Heart right ventricle (tissue), 16 donors: ENCODE results near the gene GINS1. TPM values are rescaled to one million over a fixed set of nuclear protein-coding genes. Genes with fewer than 3 reads are reported as not detected.

Experiments used
- ATAC-seq, 8 donors: fragments of 200-7000 bp; cut with Tn5 transposase; one replicate each; pipeline ENCODE4 v1.9.1; 2020; ENCODE audit warnings: mild to moderate bottlenecking in 8 of 8, moderate library complexity in 8 of 8, moderate number of reproducible peaks in 1 of 8
- DNase-seq, 2 donors: peaks; one replicate each; pipeline ENCODE4 v3.0.0-alpha.2; 2020
- H3K27ac ChIP-seq, 10 donors: fragments of 200-600 bp; sonication (generic) in 2 of 10; one replicate each; pipeline versions ENCODE4 v1.5.0 to v1.8.0; 2020 to 2022; ENCODE audit warnings: mild to moderate bottlenecking in 3 of 10
- H3K27me3 ChIP-seq, 7 donors: fragments of 200-600 bp; one replicate each; pipeline ENCODE4 v1.8.0; 2021 to 2022; ENCODE audit warnings: mild to moderate bottlenecking in 2 of 7
- H3K36me3 ChIP-seq, 9 donors: fragments of 200-600 bp; sonication (generic) in 1 of 9; one replicate each; pipeline versions ENCODE4 v1.5.0 to v1.8.0; 2020 to 2022; ENCODE audit warnings: mild to moderate bottlenecking in 2 of 9
- H3K4me1 ChIP-seq, 9 donors: fragments of 200-600 bp; sonication (generic) in 1 of 9; one replicate each; pipeline versions ENCODE4 v1.5.0 to v1.8.0; 2020 to 2022; ENCODE audit warnings: mild to moderate bottlenecking in 4 of 9
- H3K4me3 ChIP-seq, 10 donors: fragments of 200-600 bp; sonication (generic) in 2 of 10; one replicate each; pipeline versions ENCODE4 v1.5.0 to v1.8.0; 2020 to 2022; ENCODE audit warnings: mild to moderate bottlenecking in 7 of 10, moderate library complexity in 2 of 10
- H3K9me3 ChIP-seq, 11 donors: fragments of 200-600 bp in 10 of 11; sonication (generic) in 2 of 11; one replicate each; pipeline versions ENCODE4 v1.5.0 to v1.8.0; 2013 to 2022; ENCODE audit warnings: mild to moderate bottlenecking in 2 of 11, control low read depth in 1 of 11, moderate library complexity in 1 of 11
- WGBS, 2 donors: extraction: QIAGEN DNeasy Blood & Tissue Kit; methylation state at CpG; one replicate each; pipeline ENCODE4 v1.1.7; 2013; ENCODE audit warnings: inconsistent platforms in 1 of 2; 5-methylcytosine and 5-hydroxymethylcytosine counted together
- intact Hi-C, 10 donors: fragments of 100-400 bp; cut with DNase I; formaldehyde crosslinking; loops; one replicate each; pipeline versions ENCODE4 v1.11.1 to v1.14.2; 2022
- polyA plus RNA-seq, 2 donors: library from polyadenylated mRNA; stranded (reverse); fragments of 200-250 nt; gene quantifications; one replicate each; pipeline ENCODE4 v1.2.3, GENCODE V29; 2013
- total RNA-seq, 10 donors: library from RNA; stranded (reverse); fragmentation: NEBNext Ultra II Directional in 3 of 10; extraction: Animal tissue kit (Norgen Biotek cat#: 25700) in 3 of 10; gene quantifications; one replicate each; pipeline versions ENCODE4 v1.2.1 to v1.2.4, GENCODE V29; 2021 to 2023
- TF ChIP-seq, protein P1 (sequence below), 9 donors: fragments of 200-600 bp; sonication (generic) in 2 of 9; IDR thresholded peaks; one replicate each; pipeline versions ENCODE4 v1.5.0 to v1.8.0; 2021 to 2022; ENCODE audit warnings: antibody characterized with exemption in 9 of 9, mild to moderate bottlenecking in 5 of 9, moderate library complexity in 1 of 9
- donor health status: Arrhythmogenic right ventricular cardiomyopathy.
- donor health status: ischemic (EF 13 %, LVEDD 7.1; RV severe dilation, severe dysfunction).
- donor health status: healthy with polysubstance abuse.
- donor health status: DM: no; HTN: yes; CAD: no.
- donor health status: DM: no; HTN: no; CAD: no.
- donor health status: ischemic (EF 25% LVEDD 6.9; RV normal size, moderate dysfunction).
- donor health status: ischemic (EF 25% LVEDD 5.7; RV mildly dilated, moderate dysfunction).
- donor health status: healthy.
- donor health status: DM: yes; HTN: yes; CAD: no.
- donor health status: Ischemic cardiomyopathy.
- donor health status: ischemic (EF 35%, LVEDD 5.7; RV mildly dilated, moderate dysfunction).
- donor health status: nonischemic (EF 11% LVEDD 7.7; RV severe dilation, severe dysfunction).
- donor health status: DM: yes; HTN: yes; CAD: no.
- donor health status: PGD.
- donor health status: ischemic (EF 29% LVEDD 5.4; RV normal size, mild dysfunction).
- donor health status: nonischemic (EF 23%, LVEDD 6.1; RV moderate dilation, normal function).

The GINS1 gene
- total and polyA plus RNA-seq, 12 donors = 0.19 to 1.6 (median 0.54) TPM

DNA sequence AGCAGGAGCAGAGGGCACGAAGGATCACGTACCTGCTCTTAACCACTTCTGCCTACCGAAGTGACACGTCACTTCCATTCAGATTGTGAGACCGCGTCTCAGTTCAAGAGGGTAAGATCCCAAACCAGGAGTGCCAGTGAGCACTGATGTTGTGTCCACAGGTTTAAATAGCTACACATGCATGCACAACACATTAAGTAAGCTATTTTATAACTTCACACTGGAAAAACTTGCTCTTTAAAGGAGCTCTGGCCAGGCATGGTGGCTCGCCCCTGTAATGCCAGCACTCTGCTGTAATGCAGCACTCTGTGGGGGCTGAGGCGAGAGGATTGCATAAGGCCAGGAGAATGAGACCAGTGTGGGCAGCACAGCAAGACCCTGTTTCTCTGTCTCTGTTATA lies 37.9 kb upstream of the GINS1 start:
- TF ChIP-seq, protein P1, sequence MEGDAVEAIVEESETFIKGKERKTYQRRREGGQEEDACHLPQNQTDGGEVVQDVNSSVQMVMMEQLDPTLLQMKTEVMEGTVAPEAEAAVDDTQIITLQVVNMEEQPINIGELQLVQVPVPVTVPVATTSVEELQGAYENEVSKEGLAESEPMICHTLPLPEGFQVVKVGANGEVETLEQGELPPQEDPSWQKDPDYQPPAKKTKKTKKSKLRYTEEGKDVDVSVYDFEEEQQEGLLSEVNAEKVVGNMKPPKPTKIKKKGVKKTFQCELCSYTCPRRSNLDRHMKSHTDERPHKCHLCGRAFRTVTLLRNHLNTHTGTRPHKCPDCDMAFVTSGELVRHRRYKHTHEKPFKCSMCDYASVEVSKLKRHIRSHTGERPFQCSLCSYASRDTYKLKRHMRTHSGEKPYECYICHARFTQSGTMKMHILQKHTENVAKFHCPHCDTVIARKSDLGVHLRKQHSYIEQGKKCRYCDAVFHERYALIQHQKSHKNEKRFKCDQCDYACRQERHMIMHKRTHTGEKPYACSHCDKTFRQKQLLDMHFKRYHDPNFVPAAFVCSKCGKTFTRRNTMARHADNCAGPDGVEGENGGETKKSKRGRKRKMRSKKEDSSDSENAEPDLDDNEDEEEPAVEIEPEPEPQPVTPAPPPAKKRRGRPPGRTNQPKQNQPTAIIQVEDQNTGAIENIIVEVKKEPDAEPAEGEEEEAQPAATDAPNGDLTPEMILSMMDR (IDR thresholded peaks at IDR 0.05) = no peak

GRCh38 chr20:25369971-25370370 lies 37.5 kb upstream of the GINS1 start:
- H3K4me3 ChIP-seq = no peak overlapping the region
- intact Hi-C loops = loop anchor here in 1 of 10 donors (10.0 kb wide), 1 partner anchor 45 kb away; no protein-coding TSS in a partner anchor
- H3K9me3 ChIP-seq = peaks cover 0 to 3% (median 0%) of the 10 kb centered on the region in 11 donors
- peaks cover 0 to 5% (median 0%) of the 10 kb centered on the region in 9 donors for H3K4me1 ChIP-seq
- no peaks in the 10 kb centered on the region for H3K27me3 ChIP-seq
- ATAC-seq (no peak), DNase-seq (no peak)
- no peak overlapping the region for H3K27ac ChIP-seq
- TF ChIP-seq, protein P1 (IDR thresholded peaks at IDR 0.05) = no peak
- no peaks in the 10 kb centered on the region for H3K36me3 ChIP-seq
- WGBS, 2 donors = 98% methylated on average over 2 of the region's 2 CpGs

More for the DNA sequence above, 37.9 kb upstream of the GINS1 start:
- Histone ChIP-seq H3K36me3 (no peaks in the 10 kb centered on the region), H3K4me1 (peaks cover 0 to 5% (median 0%) of the 10 kb centered on the region in 9 donors), H3K27ac (no peak overlapping the region), H3K27me3 (no peaks in the 10 kb centered on the region), H3K4me3 (no peak overlapping the region), H3K9me3 (peaks cover 0 to 3% (median 0%) of the 10 kb centered on the region in 11 donors)
- intact Hi-C loops = no loop called here
- no peak for DNase-seq
- WGBS, 2 donors = 91 to 93% methylated on average over 8 of the region's 8 CpGs
- ATAC-seq = no peak

- ATAC-seq (no peak), DNase-seq (no peak)
- Histone ChIP-seq H3K27me3 (no peaks in the 10 kb centered on the region), H3K4me3 (no peak overlapping the region), H3K36me3 (no peaks in the 10 kb centered on the region), H3K9me3 (peaks cover 0 to 3% (median 0%) of the 10 kb centered on the region in 11 donors), H3K4me1 (peaks cover 0 to 16% (median 7%) of the 10 kb centered on the region in 9 donors), H3K27ac (no peak overlapping the region)
- TF ChIP-seq, protein P1 (IDR thresholded peaks at IDR 0.05) = no peak
- WGBS, 2 donors = 97 to 98% methylated on average over 10 of the region's 10 CpGs
- intact Hi-C loops = loop anchor here in 1 of 10 donors (10.0 kb wide), 1 partner anchor 48 kb away; no protein-coding TSS in a partner anchor
Observed at GRCh38 chr20:25372584-25373336, 34.7 kb upstream of the GINS1 start.

DNA sequence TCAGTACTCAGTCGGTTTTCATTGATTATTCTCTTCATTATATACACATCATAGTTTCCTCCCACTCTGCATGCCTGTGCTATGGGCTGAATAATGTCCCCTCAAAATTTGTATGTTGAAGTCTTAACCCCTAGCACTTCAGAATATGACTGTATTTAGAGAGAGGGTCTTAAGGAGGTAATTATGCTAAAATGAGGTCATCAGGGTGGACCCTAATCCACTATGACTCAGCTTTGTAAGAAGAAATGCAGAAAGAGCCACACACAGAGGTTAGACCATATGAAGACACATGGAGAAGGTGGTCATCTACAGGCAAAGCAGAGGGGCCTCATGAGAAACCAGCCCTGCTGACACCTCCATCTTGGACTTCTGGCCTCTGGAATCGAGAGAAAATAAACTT lies 32.6 kb upstream of the GINS1 start:
- TF ChIP-seq, protein P1 (IDR thresholded peaks at IDR 0.05) = no peak
- 96 to 98% methylated on average over 2 of the region's 2 CpGs for WGBS, 2 donors
- no peak for DNase-seq
- Histone ChIP-seq H3K27ac (no peak overlapping the region), H3K4me3 (no peak overlapping the region), H3K4me1 (peaks cover 0 to 31% (median 11%) of the 10 kb centered on the region in 9 donors), H3K27me3 (no peaks in the 10 kb centered on the region), H3K36me3 (no peaks in the 10 kb centered on the region), H3K9me3 (peaks cover 0 to 3% (median 0%) of the 10 kb centered on the region in 11 donors)
- intact Hi-C loops = loop anchor here in 1 of 10 donors (10.0 kb wide), 1 partner anchor 50 kb away; no protein-coding TSS in a partner anchor
- ATAC-seq = no peak
